IPS-20b (cell line): Measurements from ENCODE around the gene NBDY.

Source experiments
- H3K27ac ChIP-seq: one replicate; pipeline ENCODE4 v1.5.1; 2013; ENCODE audit warnings: low read length
- H3K27me3 ChIP-seq: 2 replicates; pipeline ENCODE4 v1.6.1; 2013; ENCODE audit warnings: mild to moderate bottlenecking, low read length, inconsistent platforms; ENCODE audit not compliant: insufficient read depth
- H3K36me3 ChIP-seq: 2 replicates; pipeline ENCODE4 v1.6.1; 2013; ENCODE audit warnings: low read depth, mild to moderate bottlenecking, inconsistent platforms, low read length, moderate library complexity; ENCODE audit not compliant: insufficient read depth
- H3K4me1 ChIP-seq: 2 replicates; pipeline ENCODE4 v1.6.1; 2013; ENCODE audit warnings: mild to moderate bottlenecking, control low read depth, inconsistent platforms, low read length, moderate library complexity; ENCODE audit not compliant: insufficient read depth
- H3K4me3 ChIP-seq: 2 replicates; pipeline ENCODE4 v1.5.1; 2013; ENCODE audit warnings: mild to moderate bottlenecking, low read length, inconsistent platforms
- H3K9ac ChIP-seq: 2 replicates; pipeline ENCODE4 v1.6.1; 2013; ENCODE audit warnings: low read depth, mild to moderate bottlenecking, inconsistent platforms, low read length, moderate library complexity
- H3K9me3 ChIP-seq: 2 replicates; pipeline ENCODE4 v1.6.1; 2013; ENCODE audit warnings: mild to moderate bottlenecking, low read depth, low read length, inconsistent platforms; ENCODE audit not compliant: insufficient read depth

NBDY gene

GRCh38 chrX:56790778-56791177 lies 61.7 kb downstream of the NBDY start:
- no peaks in the 10 kb centered on the region for H3K27me3 ChIP-seq
- H3K36me3 ChIP-seq = peaks cover 5% of the 10 kb centered on the region; the same call in 1 of the 2 replicates
- H3K27ac ChIP-seq = no peak overlapping the region
- no peaks in the 10 kb centered on the region for H3K4me1 ChIP-seq
- H3K9me3 ChIP-seq = no peaks in the 10 kb centered on the region
- no peak overlapping the region for H3K4me3 ChIP-seq
- H3K9ac ChIP-seq = no peak overlapping the region

- no peak overlapping the region for H3K9ac ChIP-seq
- H3K27ac ChIP-seq = no peak overlapping the region
- H3K36me3 ChIP-seq = peaks cover 5% of the 10 kb centered on the region; the same call in 1 of the 2 replicates
- no peaks in the 10 kb centered on the region for H3K9me3 ChIP-seq
- H3K27me3 ChIP-seq = no peaks in the 10 kb centered on the region
- no peaks in the 10 kb centered on the region for H3K4me1 ChIP-seq
- no peak overlapping the region for H3K4me3 ChIP-seq
These were observed 62.4 kb downstream of the NBDY start for GRCh38 chrX:56791456-56791855.

- H3K4me3 ChIP-seq = no peak overlapping the region
- no peaks in the 10 kb centered on the region for H3K4me1 ChIP-seq
- no peaks in the 10 kb centered on the region for H3K9me3 ChIP-seq
- no peak overlapping the region for H3K9ac ChIP-seq
- H3K27ac ChIP-seq = no peak overlapping the region
- H3K27me3 ChIP-seq = no peaks in the 10 kb centered on the region
- no peaks in the 10 kb centered on the region for H3K36me3 ChIP-seq
These were observed 63.4 kb downstream of the NBDY start for GRCh38 chrX:56792270-56793111.

GRCh38 chrX:56793112-56793430 lies 64.0 kb downstream of the NBDY start:
- Histone ChIP-seq H3K4me3 (no peak overlapping the region), H3K36me3 (no peaks in the 10 kb centered on the region), H3K4me1 (no peaks in the 10 kb centered on the region), H3K27me3 (no peaks in the 10 kb centered on the region), H3K9me3 (no peaks in the 10 kb centered on the region), H3K9ac (no peak overlapping the region), H3K27ac (no peak overlapping the region)

- no peak overlapping the region for H3K27ac ChIP-seq
These were observed 64.7 kb downstream of the NBDY start for GRCh38 chrX:56793521-56794320.

GRCh38 chrX:56794404-56795230 lies 65.6 kb downstream of the NBDY start:
- H3K36me3 ChIP-seq = no peaks in the 10 kb centered on the region
- H3K9me3 ChIP-seq = no peaks in the 10 kb centered on the region
- H3K4me1 ChIP-seq = no peaks in the 10 kb centered on the region
- no peaks in the 10 kb centered on the region for H3K27me3 ChIP-seq
- H3K4me3 ChIP-seq = no peak overlapping the region
- H3K27ac ChIP-seq = no peak overlapping the region
- no peak overlapping the region for H3K9ac ChIP-seq

More at GRCh38 chrX:56793521-56794320, 64.7 kb downstream of the NBDY start:
- Histone ChIP-seq H3K4me3 (no peak overlapping the region), H3K4me1 (no peaks in the 10 kb centered on the region), H3K27me3 (no peaks in the 10 kb centered on the region), H3K36me3 (no peaks in the 10 kb centered on the region), H3K9me3 (no peaks in the 10 kb centered on the region), H3K9ac (no peak overlapping the region)

GRCh38 chrX:56795309-56795868 lies 66.3 kb downstream of the NBDY start:
- Histone ChIP-seq H3K27me3 (no peaks in the 10 kb centered on the region), H3K4me3 (no peak overlapping the region), H3K27ac (no peak overlapping the region), H3K4me1 (no peaks in the 10 kb centered on the region), H3K9me3 (no peaks in the 10 kb centered on the region), H3K9ac (no peak overlapping the region), H3K36me3 (no peaks in the 10 kb centered on the region)

GRCh38 chrX:56796641-56797395 lies 67.8 kb downstream of the NBDY start:
- H3K9ac ChIP-seq = no peak overlapping the region
- H3K27ac ChIP-seq = no peak overlapping the region
- no peaks in the 10 kb centered on the region for H3K4me1 ChIP-seq
- no peaks in the 10 kb centered on the region for H3K9me3 ChIP-seq
- H3K4me3 ChIP-seq = no peak overlapping the region
- H3K27me3 ChIP-seq = no peaks in the 10 kb centered on the region
- no peaks in the 10 kb centered on the region for H3K36me3 ChIP-seq

GRCh38 chrX:56797574-56798338 lies 68.7 kb downstream of the NBDY start:
- H3K27me3 ChIP-seq = no peaks in the 10 kb centered on the region
- H3K27ac ChIP-seq = no peak overlapping the region
- no peak overlapping the region for H3K4me3 ChIP-seq
- H3K4me1 ChIP-seq = no peaks in the 10 kb centered on the region
- no peaks in the 10 kb centered on the region for H3K36me3 ChIP-seq
- H3K9me3 ChIP-seq = no peaks in the 10 kb centered on the region
- H3K9ac ChIP-seq = no peak overlapping the region

GRCh38 chrX:56798339-56798711 lies 69.3 kb downstream of the NBDY start:
- Histone ChIP-seq H3K27me3 (no peaks in the 10 kb centered on the region), H3K4me1 (no peaks in the 10 kb centered on the region), H3K4me3 (no peak overlapping the region), H3K36me3 (no peaks in the 10 kb centered on the region), H3K27ac (no peak overlapping the region), H3K9ac (no peak overlapping the region), H3K9me3 (no peaks in the 10 kb centered on the region)
